Endothelial cell of hepatic sinusoid (primary cell): Measurements from ENCODE around the gene TCN1.

Experiments
- in situ Hi-C: cut with HindIII; loops from 2 replicates; pipeline ENCODE4 v1.10.0; 2017; ENCODE audit warnings: low sequenced_read_pairs

The TCN1 gene

DNA sequence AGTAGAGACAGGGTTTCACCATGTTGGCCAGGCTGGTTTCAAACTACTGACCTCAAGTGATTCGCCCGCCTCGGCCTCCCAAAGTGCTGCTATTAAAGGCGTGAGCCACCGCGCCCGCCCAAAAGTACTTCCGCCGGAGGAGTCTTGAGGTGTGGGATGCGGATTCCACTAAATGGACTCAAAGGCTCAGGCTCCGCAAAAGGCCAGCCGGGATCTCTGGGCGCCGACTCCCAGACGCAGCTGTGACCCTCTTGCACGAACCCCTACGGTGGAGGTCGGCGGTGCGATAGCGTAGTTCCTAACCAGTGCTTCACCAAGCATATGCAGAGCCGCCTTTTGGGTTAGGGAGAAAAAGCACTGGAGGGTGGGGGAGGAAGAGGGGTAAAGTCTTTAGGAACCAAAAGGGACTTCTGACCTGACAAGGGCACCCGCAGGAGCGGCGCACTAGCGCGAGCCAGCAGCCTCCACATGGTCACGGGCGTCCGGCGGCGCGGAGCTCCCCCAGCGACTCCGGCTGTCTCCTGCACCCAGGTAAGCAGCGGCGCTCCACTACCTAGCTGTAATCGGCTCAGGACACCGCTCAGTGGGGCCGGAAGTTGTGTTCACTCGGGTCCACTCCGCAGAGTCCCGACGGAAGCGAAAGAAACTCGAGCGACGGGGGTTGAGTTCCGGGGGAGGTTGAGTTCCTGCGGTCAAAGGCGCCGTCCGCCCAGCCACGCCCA is 55.9 kb downstream of the TCN1 start, which contains the start of gene MRPL16:
TSS of gene MRPL16 (minus strand) at position 590 of the 722 bp plus-strand sequence. CDS start at position 470, 120 bp downstream.
- in situ Hi-C loops: no loop called here

DNA sequence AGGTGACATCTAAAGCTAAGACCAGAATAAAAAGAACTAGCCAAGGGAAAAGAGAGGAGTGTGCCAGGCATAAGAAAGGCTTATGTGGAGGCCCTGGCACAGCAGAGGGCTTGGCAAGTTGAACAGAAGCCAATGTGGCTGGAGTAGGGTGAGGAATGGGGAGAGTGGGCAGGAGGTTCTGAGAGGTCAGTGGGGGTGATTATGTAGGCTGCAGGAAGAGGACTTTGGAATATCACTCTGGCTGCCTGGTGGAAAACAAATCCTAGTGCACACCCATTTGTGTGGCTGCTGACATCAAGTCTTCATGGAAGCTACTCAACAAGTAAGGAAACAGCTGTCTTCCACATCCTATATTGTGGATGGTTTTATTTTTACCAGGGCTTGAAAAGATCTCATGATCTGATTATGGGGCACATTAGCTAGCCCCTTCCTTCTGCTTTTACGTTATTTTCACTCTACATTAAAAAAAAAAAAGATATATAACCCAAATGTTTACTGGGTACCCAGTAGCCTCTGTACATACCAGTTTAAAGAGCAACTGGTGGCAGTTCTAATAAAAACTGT is 59.2 kb downstream of the TCN1 start:
- in situ Hi-C loops: no loop called here

DNA sequence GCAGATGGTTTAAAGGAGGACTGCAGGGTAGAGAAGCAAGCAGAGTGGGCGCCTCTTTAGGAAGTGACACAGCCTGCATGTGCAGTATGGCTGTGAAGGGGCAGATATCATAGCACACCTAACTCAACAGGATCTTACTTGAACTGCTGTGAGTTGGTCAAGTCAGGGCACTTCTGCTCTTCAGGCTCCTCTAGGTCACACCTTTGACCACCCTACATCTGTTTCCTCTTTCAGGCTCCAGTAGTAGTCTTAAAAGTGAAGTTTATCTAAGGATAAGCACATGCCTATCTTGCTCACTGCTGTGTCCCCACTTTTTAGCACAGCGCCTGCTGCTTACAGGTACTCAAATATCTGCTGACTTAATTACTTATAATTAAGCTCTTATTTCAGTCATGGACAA is 62.2 kb downstream of the TCN1 start:
- in situ Hi-C loops: no loop called here
